Right lobe of liver (tissue), 4 donors: Measurements from ENCODE around the gene VEZT.

Experiments
- POLR2A ChIP-seq: fragments of 450-650 bp; IDR thresholded peaks from one replicate; pipeline ENCODE4 v1.6.1; 2017; ENCODE audit warnings: antibody characterized with exemption, mild to moderate bottlenecking
- TF ChIP-seq, protein P1 (sequence below), 4 donors: fragments of 200-600 bp in 3 of 4; fragments of 450-650 bp in 1 of 4; IDR thresholded peaks; one replicate each; pipeline versions ENCODE4 v1.5.1 to v1.8.0; 2016 to 2022; ENCODE audit warnings: antibody characterized with exemption in 4 of 4, mild to moderate bottlenecking in 2 of 4
- donor health status: DM: no; HTN: no; CAD: no.
- donor health status: DM: no; HTN: no; CAD: no.
- donor health status: DM: no; HTN: yes; CAD: no.

DNA sequence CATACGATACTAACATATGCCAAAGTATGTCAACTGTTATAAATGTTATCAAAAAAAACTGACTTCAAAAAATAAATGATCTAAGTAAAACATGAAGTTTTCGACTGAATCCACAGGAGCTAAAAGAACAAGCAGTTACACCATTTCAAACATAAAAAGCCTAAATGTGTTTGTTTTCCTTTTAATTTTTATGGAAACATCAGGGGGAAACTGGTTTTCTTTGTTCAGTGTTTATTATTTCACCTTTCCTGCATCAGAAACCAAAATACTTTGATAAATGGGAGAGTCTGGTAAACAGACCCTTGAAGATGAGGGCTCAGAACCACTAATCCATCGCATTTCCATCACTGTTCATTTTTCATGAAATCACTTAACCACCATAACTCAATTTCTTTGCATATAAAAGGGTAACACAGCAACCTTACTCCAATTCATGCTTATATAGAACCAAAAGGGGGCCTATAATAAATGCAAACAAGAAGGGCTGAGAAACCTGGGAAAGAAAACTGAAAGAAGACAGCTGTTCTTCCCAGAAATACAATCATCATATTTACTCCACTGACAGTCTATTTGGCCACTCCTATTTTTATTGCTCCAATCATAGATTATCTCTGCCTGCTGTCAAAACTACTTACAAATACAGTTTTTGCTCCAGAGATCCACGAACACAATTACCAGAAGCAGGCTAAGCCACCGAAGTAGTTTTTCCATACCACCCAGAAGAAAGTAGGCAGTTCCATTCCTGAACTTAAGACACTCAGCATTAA is 17.3 kb upstream of the VEZT start:
- no peak for TF ChIP-seq POLR2A
- TF ChIP-seq, protein P1, sequence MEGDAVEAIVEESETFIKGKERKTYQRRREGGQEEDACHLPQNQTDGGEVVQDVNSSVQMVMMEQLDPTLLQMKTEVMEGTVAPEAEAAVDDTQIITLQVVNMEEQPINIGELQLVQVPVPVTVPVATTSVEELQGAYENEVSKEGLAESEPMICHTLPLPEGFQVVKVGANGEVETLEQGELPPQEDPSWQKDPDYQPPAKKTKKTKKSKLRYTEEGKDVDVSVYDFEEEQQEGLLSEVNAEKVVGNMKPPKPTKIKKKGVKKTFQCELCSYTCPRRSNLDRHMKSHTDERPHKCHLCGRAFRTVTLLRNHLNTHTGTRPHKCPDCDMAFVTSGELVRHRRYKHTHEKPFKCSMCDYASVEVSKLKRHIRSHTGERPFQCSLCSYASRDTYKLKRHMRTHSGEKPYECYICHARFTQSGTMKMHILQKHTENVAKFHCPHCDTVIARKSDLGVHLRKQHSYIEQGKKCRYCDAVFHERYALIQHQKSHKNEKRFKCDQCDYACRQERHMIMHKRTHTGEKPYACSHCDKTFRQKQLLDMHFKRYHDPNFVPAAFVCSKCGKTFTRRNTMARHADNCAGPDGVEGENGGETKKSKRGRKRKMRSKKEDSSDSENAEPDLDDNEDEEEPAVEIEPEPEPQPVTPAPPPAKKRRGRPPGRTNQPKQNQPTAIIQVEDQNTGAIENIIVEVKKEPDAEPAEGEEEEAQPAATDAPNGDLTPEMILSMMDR (IDR thresholded peaks at IDR 0.05): no peak
